ENCODE data around the gene SOHLH1. TPM values are rescaled to one million over a fixed set of nuclear protein-coding genes. Genes with fewer than 3 reads are reported as not detected.

The SOHLH1 gene
- total RNA-seq, 1 donor from 2014 or later: not detected

DNA sequence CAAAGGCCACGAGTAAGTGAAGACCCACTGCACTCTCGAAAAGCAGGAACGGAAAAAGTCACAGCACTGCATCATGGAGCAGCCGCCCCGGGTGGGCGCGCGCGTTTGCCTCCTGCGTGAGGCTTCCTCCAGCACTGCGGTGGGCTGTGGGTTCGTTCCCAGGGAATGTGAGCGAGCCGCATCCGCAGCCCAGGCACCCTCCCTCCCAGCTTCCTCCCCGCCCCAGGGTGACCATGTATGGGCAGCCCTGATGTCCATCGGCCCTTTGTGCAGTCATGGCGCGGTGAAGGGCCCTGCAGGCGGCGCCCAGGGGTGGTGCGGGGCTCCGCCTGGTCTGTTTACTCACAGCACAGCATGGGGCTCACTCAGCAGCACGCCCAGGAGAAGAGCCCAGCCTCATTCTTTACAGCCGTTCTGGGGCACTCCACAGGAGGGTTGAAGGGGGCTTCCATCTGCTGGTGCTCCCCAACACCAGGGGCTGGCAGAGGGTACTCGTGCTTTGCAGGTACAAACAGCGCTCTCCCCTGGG is 35.4 kb upstream of the SOHLH1 start:
- Histone ChIP-seq H3K27me3 (ENCODE audit: low read depth) (peaks cover 49% of the 10 kb centered on the region), H3K27ac (no peak overlapping the region), H3K4me3 (no peak overlapping the region), H3K9me3 (peaks cover 5% of the 10 kb centered on the region), H3K36me3 (no peaks in the 10 kb centered on the region), H3K4me1 (no peaks in the 10 kb centered on the region)
- intact Hi-C loops (cut with DNase I): no loop called here
- TF ChIP-seq, protein P1, sequence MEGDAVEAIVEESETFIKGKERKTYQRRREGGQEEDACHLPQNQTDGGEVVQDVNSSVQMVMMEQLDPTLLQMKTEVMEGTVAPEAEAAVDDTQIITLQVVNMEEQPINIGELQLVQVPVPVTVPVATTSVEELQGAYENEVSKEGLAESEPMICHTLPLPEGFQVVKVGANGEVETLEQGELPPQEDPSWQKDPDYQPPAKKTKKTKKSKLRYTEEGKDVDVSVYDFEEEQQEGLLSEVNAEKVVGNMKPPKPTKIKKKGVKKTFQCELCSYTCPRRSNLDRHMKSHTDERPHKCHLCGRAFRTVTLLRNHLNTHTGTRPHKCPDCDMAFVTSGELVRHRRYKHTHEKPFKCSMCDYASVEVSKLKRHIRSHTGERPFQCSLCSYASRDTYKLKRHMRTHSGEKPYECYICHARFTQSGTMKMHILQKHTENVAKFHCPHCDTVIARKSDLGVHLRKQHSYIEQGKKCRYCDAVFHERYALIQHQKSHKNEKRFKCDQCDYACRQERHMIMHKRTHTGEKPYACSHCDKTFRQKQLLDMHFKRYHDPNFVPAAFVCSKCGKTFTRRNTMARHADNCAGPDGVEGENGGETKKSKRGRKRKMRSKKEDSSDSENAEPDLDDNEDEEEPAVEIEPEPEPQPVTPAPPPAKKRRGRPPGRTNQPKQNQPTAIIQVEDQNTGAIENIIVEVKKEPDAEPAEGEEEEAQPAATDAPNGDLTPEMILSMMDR (IDR thresholded peaks at IDR 0.05): no peak
- no peak for ATAC-seq
- no peak for DNase-seq

DNA sequence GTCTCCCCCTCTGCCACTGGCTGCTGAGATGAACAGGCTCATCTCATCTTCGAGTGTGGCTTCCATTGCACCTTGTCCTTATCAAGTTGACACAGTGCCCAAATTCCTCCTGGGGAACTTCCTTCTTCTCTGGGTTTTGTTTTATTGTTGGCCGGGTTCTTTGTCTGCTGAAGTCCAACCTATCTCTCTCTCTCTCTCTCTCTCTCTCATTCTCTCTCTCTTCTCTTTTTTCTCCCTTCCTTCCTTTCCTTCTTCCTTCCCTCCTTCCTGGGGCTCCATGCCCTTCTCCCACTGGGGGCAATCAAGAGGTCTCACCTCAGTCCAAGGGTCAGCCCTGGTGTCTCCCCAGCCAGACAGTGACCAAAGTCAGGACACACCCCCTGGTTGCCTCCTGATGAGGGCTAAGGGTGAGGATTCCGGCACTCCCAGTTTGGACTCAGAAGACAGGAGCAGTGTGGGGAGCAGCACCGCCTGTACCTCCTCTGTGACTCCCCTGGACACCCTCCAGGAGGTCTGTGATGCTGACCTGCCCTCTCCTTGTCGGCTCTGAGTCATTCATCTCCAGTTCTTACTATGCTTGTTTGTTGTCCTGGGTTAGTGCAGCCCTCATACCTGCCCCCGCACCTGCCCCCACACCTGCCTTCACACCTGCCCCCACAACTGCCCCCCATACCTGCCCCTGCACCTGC is 33.4 kb upstream of the SOHLH1 start:
- H3K9me3 ChIP-seq: peaks cover 5% of the 10 kb centered on the region
- intact Hi-C loops (cut with DNase I): no loop called here
- no peaks in the 10 kb centered on the region for H3K36me3 ChIP-seq
- TF ChIP-seq, protein P1 (IDR thresholded peaks at IDR 0.05): no peak
- H3K4me1 ChIP-seq: no peaks in the 10 kb centered on the region
- H3K27ac ChIP-seq: no peak overlapping the region
- no peak for DNase-seq
- ATAC-seq: no peak
- H3K4me3 ChIP-seq: no peak overlapping the region
- peaks cover 34% of the 10 kb centered on the region for H3K27me3 ChIP-seq (ENCODE audit: low read depth)

DNA sequence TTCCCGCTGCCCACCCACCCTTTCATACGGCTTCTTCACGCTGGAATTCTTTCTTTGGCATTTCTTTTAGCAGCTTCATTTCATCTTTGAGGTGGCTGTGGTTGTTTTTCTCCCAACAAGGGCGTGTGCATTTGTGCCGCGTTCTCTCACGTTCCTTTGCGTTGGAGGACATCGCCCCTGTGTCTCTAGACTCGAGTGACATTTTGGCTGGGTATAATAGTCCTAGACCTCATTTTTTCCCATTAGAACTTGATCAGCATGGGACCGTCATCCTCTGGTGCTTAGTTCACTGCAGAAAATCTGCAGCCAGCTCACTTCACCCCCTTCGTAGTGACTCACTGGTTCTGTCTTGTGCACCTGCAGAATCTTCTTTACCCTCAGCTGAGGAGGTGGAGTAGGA is 32.2 kb upstream of the SOHLH1 start:
- ATAC-seq: no peak
- H3K4me1 ChIP-seq: no peaks in the 10 kb centered on the region
- H3K4me3 ChIP-seq: no peak overlapping the region
- H3K9me3 ChIP-seq: peaks cover 5% of the 10 kb centered on the region
- no peak overlapping the region for H3K27ac ChIP-seq
- no peak for DNase-seq
- H3K27me3 ChIP-seq (ENCODE audit: low read depth): peaks cover 26% of the 10 kb centered on the region
- no peaks in the 10 kb centered on the region for H3K36me3 ChIP-seq
- intact Hi-C loops (cut with DNase I): no loop called here
- TF ChIP-seq, protein P1 (IDR thresholded peaks at IDR 0.05): no peak

DNA sequence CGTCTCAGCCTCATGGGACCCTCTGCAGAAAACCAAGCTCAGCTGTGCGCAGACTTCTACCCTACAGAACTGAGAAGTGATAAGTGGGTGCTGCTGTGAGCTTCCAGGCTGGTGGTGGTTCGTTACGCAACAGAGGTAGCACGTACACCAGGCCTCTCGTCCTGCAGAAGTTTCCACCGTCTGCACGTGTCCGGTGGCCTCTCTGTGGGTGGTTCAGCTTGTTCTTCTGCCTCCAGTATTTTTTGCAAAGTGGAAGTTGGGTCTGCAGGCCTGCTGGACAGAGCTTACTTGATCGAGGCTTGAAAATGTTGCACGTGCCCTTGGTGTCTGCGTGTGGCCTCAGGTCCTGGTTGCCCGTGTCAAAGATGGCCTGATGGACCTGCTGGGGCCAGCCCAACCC is 30.2 kb upstream of the SOHLH1 start:
- no peaks in the 10 kb centered on the region for H3K4me1 ChIP-seq
- no peak for DNase-seq
- TF ChIP-seq, protein P1 (IDR thresholded peaks at IDR 0.05): no peak
- H3K4me3 ChIP-seq: no peak overlapping the region
- peaks cover 19% of the 10 kb centered on the region for H3K27me3 ChIP-seq (ENCODE audit: low read depth)
- H3K9me3 ChIP-seq: peaks cover 5% of the 10 kb centered on the region
- H3K27ac ChIP-seq: no peak overlapping the region
- no peak for ATAC-seq
- no peaks in the 10 kb centered on the region for H3K36me3 ChIP-seq
- intact Hi-C loops (cut with DNase I): no loop called here

DNA sequence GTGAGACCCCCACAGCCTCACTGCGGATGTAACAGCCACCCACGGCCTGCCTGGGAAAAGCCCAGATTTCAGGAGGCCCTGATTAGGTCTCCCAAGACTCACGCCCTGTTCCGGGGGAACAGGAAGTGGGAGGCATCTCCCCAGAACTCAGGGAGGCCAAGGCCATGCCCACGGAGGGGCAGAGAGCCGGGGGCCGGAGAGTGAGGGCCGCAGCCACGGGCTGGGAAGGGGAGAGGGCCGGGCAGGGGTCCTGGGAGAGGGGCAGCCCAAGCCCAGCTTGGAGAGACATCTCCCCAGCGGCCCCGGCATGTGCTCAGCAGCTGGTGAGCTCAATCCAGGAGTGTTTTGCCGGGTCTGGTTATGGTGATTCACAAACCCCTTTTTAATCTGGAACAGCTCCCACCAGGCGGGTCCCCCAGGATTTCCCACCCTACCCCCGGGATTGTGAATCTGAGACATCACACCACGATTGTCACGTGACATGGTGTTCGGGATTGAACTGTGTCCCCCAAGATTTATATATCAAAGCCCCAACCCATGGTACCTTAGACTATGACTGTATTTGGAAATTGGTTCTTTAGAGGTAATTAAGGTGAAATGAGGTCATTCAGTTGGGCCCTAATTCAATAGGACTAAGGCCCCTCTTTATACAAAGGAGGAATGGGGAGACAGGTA is 29.3 kb upstream of the SOHLH1 start:
- Histone ChIP-seq H3K4me3 (no peak overlapping the region), H3K9me3 (peaks cover 5% of the 10 kb centered on the region), H3K4me1 (no peaks in the 10 kb centered on the region), H3K27me3 (ENCODE audit: low read depth) (peaks cover 19% of the 10 kb centered on the region), H3K27ac (no peak overlapping the region), H3K36me3 (no peaks in the 10 kb centered on the region)
- intact Hi-C loops (cut with DNase I): no loop called here
- no peak for DNase-seq
- ATAC-seq: no peak
- TF ChIP-seq, protein P1 (IDR thresholded peaks at IDR 0.05): no peak

Measured in lower lobe of right lung (tissue), 2 donors.